Measurements from ENCODE around the gene NFATC2IP.

The NFATC2IP gene

GRCh38 chr16:28943281-28943680, 7.5 kb upstream of the NFATC2IP start:
- H3K4me3 ChIP-seq (ENCODE audit: low read length), result no peak overlapping the region
- no peak for DNase-seq (ENCODE audit: low read depth)
- TF ChIP-seq CTCF (IDR thresholded peaks at IDR 0.05; ENCODE audit: insufficient read depth, low read depth, low read length, missing control alignments), result no peak

DNA sequence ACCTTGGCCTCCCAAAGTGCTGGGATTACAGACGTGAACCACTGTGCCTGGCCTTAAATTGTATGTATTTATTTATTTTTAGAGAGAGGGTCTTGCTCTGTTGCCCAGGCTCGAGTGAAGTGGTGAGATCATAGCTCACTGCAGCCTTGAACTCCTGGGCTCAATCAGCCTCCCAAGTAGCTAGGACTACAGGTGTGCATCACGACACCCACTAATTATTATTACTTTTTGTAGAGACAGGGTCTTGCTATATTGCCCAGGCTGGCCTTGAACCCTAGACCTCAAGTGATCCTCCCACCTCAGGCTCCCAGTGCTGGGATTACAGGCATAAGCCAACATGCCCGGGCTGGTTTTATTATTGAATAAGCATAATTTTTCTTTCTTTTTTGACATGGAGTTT, 4.1 kb upstream of the NFATC2IP start:
- no peak for TF ChIP-seq CTCF (IDR thresholded peaks at IDR 0.05; ENCODE audit: insufficient read depth, low read depth, low read length, missing control alignments)
- no peak overlapping the region for H3K4me3 ChIP-seq (ENCODE audit: low read length)
- DNase-seq (ENCODE audit: low read depth), result no peak

DNA sequence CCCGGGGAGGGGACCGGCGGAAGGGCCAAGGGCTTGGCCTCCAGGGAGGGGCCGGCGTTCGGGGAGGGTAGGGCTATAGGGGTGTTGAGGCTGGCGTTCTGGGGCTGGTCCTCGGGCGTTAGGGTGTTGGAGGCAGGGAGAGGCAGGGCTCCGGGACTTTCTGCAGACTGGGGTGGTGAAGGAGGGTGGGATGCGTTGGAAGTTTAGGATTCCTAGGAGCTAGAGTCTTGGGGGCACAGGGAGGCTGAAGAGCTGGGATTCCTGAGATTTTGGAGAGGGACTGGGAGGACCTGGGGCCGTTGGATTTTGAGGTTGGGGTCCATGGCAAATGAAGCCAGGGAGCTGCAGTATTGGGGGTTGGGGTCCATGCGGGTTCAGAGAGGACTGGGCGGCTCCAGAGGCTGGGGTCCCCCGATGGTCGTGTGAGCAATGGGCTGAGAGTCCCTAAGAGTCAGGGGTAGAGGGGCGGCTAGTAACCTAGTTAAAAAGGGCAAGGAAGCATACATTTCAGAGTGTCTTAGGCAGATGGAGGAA, 740 bp downstream of the NFATC2IP start:
- DNase-seq (ENCODE audit: low read depth), result peak; percentile 33
- peak overlapping the region; percentile 74 for H3K4me3 ChIP-seq (ENCODE audit: low read length)
- TF ChIP-seq CTCF (IDR thresholded peaks at IDR 0.05; ENCODE audit: insufficient read depth, low read depth, low read length, missing control alignments), result no peak

DNA sequence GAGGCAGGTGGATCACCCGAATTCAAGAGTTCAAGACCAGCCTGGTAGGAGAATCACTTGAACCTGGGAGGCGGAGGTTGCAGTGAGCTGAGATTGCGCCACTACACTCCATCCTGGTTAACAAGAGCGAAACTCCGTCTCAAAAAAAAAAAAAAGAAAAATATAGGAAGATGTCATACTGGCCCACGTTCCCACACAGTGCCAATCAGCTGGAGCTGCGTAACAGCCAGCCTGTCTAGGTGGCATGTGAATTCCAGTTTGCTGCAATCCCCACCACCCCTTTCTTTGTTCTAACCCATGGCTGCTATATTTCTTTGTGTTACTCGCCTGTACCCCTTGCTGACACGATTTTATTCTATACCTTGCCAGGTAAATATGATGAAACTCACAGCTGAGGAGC, 7.5 kb downstream of the NFATC2IP start:
- H3K4me3 ChIP-seq (ENCODE audit: low read length), result no peak overlapping the region
- TF ChIP-seq CTCF (IDR thresholded peaks at IDR 0.05; ENCODE audit: insufficient read depth, low read depth, low read length, missing control alignments), result no peak
- no peak for DNase-seq (ENCODE audit: low read depth)

DNA sequence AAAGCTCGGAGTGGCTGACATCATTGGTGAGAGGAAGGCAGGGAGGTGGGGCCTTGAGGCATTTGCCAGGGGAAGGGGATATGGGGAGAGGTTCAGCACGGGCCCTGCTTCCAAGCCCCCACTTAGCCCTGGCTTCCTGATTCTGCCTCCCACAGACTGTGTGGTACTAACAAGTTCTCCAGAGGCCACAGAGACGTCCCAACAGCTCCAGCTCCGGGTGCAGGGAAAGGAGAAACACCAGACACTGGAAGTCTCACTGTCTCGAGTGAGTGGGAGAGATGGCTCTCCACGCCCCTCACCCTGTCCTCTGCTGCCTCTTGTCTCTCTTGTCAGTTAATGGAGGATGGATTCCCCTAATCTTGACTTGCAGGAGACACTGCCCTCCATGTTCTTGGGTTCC, 8.1 kb downstream of the NFATC2IP start:
- no peak for TF ChIP-seq CTCF (IDR thresholded peaks at IDR 0.05; ENCODE audit: insufficient read depth, low read depth, low read length, missing control alignments)
- no peak for DNase-seq (ENCODE audit: low read depth)
- no peak overlapping the region for H3K4me3 ChIP-seq (ENCODE audit: low read length)

GRCh38 chr16:28964072-28964471, 13.3 kb downstream of the NFATC2IP start:
- DNase-seq (ENCODE audit: low read depth), result no peak
- H3K4me3 ChIP-seq (ENCODE audit: low read length), result no peak overlapping the region
- TF ChIP-seq CTCF (IDR thresholded peaks at IDR 0.05; ENCODE audit: insufficient read depth, low read depth, low read length, missing control alignments), result no peak

- no peak overlapping the region for H3K4me3 ChIP-seq (ENCODE audit: low read length)
- no peak for TF ChIP-seq CTCF (IDR thresholded peaks at IDR 0.05; ENCODE audit: insufficient read depth, low read depth, low read length, missing control alignments)
- DNase-seq (ENCODE audit: low read depth), result no peak
These were observed 13.8 kb downstream of the NFATC2IP start for GRCh38 chr16:28964496-28964895.

Data from epithelial cell of esophagus (primary cell).